ES-I3 (cell line): ENCODE data around the gene TBC1D9B.
"Not testable (repeated sequence)": the region's sequence is repeated elsewhere in the genome, so short reads cannot be mapped to it uniquely, and the experiment has no call there.

Experiments
- H3K36me3 ChIP-seq: 2 replicates; pipeline ENCODE4 v1.6.1; 2013; ENCODE audit warnings: mild to moderate bottlenecking, low read length, control low read depth, moderate library complexity; ENCODE audit not compliant: insufficient read depth
- H3K4me1 ChIP-seq: 2 replicates; pipeline ENCODE4 v1.6.1; 2013; ENCODE audit warnings: mild to moderate bottlenecking, control low read depth, low read length; ENCODE audit not compliant: insufficient read depth
- H3K9ac ChIP-seq: 2 replicates; pipeline ENCODE4 v1.6.1; 2013; ENCODE audit warnings: low read depth, mild to moderate bottlenecking, low read length, moderate library complexity
- H3K9me3 ChIP-seq: 2 replicates; pipeline ENCODE4 v1.6.1; 2013; ENCODE audit warnings: mild to moderate bottlenecking, low read length, moderate library complexity; ENCODE audit not compliant: control insufficient read depth, insufficient read depth

TBC1D9B gene

GRCh38 chr5:179873588-179874110, 34.0 kb downstream of the TBC1D9B start:
- Histone ChIP-seq H3K4me1 (no peaks in the 10 kb centered on the region), H3K9me3 (no peaks in the 10 kb centered on the region), H3K9ac (no peak overlapping the region), H3K36me3 (peaks cover 4% of the 10 kb centered on the region)

- H3K9ac ChIP-seq = no peak overlapping the region
- H3K36me3 ChIP-seq = peaks cover 4% of the 10 kb centered on the region; the same call in 1 of the 2 replicates
- no peaks in the 10 kb centered on the region for H3K9me3 ChIP-seq
- no peaks in the 10 kb centered on the region for H3K4me1 ChIP-seq
These were observed 34.7 kb downstream of the TBC1D9B start for GRCh38 chr5:179872828-179873575.

- Histone ChIP-seq H3K9ac (no peak overlapping the region), H3K4me1 (peaks cover 5% of the 10 kb centered on the region; the same call in 1 of the 2 replicates), H3K36me3 (peaks cover 4% of the 10 kb centered on the region; the same call in 1 of the 2 replicates), H3K9me3 (no peaks in the 10 kb centered on the region)
These were observed 35.5 kb downstream of the TBC1D9B start for GRCh38 chr5:179872055-179872827.

GRCh38 chr5:179871533-179871932, 36.2 kb downstream of the TBC1D9B start:
- H3K4me1 ChIP-seq, H3K36me3 ChIP-seq, H3K9me3 ChIP-seq, H3K9ac ChIP-seq: not testable (repeated sequence)

GRCh38 chr5:179870952-179871351, 36.7 kb downstream of the TBC1D9B start:
- Histone ChIP-seq H3K9ac (no peak overlapping the region), H3K9me3 (no peaks in the 10 kb centered on the region), H3K4me1 (peaks cover 5% of the 10 kb centered on the region; the same call in 1 of the 2 replicates), H3K36me3 (peaks cover 4% of the 10 kb centered on the region; the same call in 1 of the 2 replicates)

- no peaks in the 10 kb centered on the region for H3K9me3 ChIP-seq
- H3K9ac ChIP-seq = no peak overlapping the region
- peaks cover 4% of the 10 kb centered on the region; the same call in 1 of the 2 replicates for H3K36me3 ChIP-seq
These were observed 37.2 kb downstream of the TBC1D9B start for GRCh38 chr5:179870403-179870903.

GRCh38 chr5:179869641-179870402, 37.9 kb downstream of the TBC1D9B start:
- Histone ChIP-seq H3K9me3 (no peaks in the 10 kb centered on the region), H3K4me1 (peaks cover 5% of the 10 kb centered on the region; the same call in 1 of the 2 replicates), H3K36me3 (0 out of 2 replicates have a peak, but pooled peaks cover 4% of the 10 kb centered on the region), H3K9ac (no peak overlapping the region)

More at GRCh38 chr5:179870403-179870903, 37.2 kb downstream of the TBC1D9B start:
- peaks cover 5% of the 10 kb centered on the region; the same call in 1 of the 2 replicates for H3K4me1 ChIP-seq

- H3K4me1 ChIP-seq = peaks cover 5% of the 10 kb centered on the region; the same call in 1 of the 2 replicates
- H3K9me3 ChIP-seq = no peaks in the 10 kb centered on the region
- H3K36me3 ChIP-seq = 0 out of 2 replicates have a peak, but pooled peaks cover 4% of the 10 kb centered on the region
- H3K9ac ChIP-seq = no peak overlapping the region
These were observed 38.6 kb downstream of the TBC1D9B start for GRCh38 chr5:179869101-179869500.

- peaks cover 5% of the 10 kb centered on the region; the same call in 1 of the 2 replicates for H3K4me1 ChIP-seq
- H3K36me3 ChIP-seq = 0 out of 2 replicates have a peak, but pooled peaks cover 4% of the 10 kb centered on the region
- no peak overlapping the region for H3K9ac ChIP-seq
These were observed 39.2 kb downstream of the TBC1D9B start for GRCh38 chr5:179868541-179868940.

GRCh38 chr5:179867476-179867875, 40.2 kb downstream of the TBC1D9B start:
- Histone ChIP-seq H3K9ac (no peak overlapping the region), H3K36me3 (peaks cover 4% of the 10 kb centered on the region; the same call in 1 of the 2 replicates), H3K4me1 (peaks cover 5% of the 10 kb centered on the region; the same call in 1 of the 2 replicates), H3K9me3 (no peaks in the 10 kb centered on the region; the same call in 1 of the 2 replicates)

More at GRCh38 chr5:179868541-179868940, 39.2 kb downstream of the TBC1D9B start:
- H3K9me3 ChIP-seq = no peaks in the 10 kb centered on the region

- H3K9ac ChIP-seq = no peak overlapping the region
- peaks cover 4% of the 10 kb centered on the region; the same call in 1 of the 2 replicates for H3K36me3 ChIP-seq
- no peaks in the 10 kb centered on the region; the same call in 1 of the 2 replicates for H3K9me3 ChIP-seq
- peaks cover 5% of the 10 kb centered on the region; the same call in 1 of the 2 replicates for H3K4me1 ChIP-seq
These were observed 40.6 kb downstream of the TBC1D9B start for GRCh38 chr5:179867079-179867465.

- Histone ChIP-seq H3K9ac (no peak overlapping the region), H3K9me3 (no peaks in the 10 kb centered on the region; the same call in 1 of the 2 replicates), H3K36me3 (peaks cover 4% of the 10 kb centered on the region; the same call in 1 of the 2 replicates), H3K4me1 (peaks cover 5% of the 10 kb centered on the region; the same call in 1 of the 2 replicates)
These were observed 41.2 kb downstream of the TBC1D9B start for GRCh38 chr5:179866241-179867078.
